OCI-LY3 (cell line): ENCODE results near the gene SLC49A4.

Experiments
- CTCF ChIP-seq: fragments of 200-600, 300-600 bp; sonication (generic); IDR thresholded peaks from 2 replicates; pipeline ENCODE4 v1.5.1; 2014; ENCODE audit warnings: antibody characterized with exemption, low read length, low read depth
- EZH2phosphoT487 ChIP-seq: fragments of 200-600 bp; shearing (Covaris generic); IDR thresholded peaks from 2 replicates; pipeline ENCODE4 v1.6.1; 2018; ENCODE audit warnings: antibody characterized with exemption, mixed run types, low read depth

GRCh38 chr3:122920986-122921385, 126.1 kb downstream of the SLC49A4 start:
- no peak for TF ChIP-seq CTCF
- TF ChIP-seq EZH2phosphoT487: no peak
